ENCODE results near the gene RAB43. TPM values are rescaled to one million over a fixed set of nuclear protein-coding genes. Genes with fewer than 3 reads are reported as not detected.

The RAB43 gene
- total and polyA plus RNA-seq, 7 donors, result 0.62 to 5.1 (median 1.6) TPM

- Histone ChIP-seq H3K27me3 (ENCODE audit: insufficient read depth in 3 of 3, low read length in 2 of 3) (no peaks in the 10 kb centered on the region), H3K4me1 (no peaks in the 10 kb centered on the region), H3K36me3 (ENCODE audit: insufficient read depth in 1 of 2, low read depth in 1 of 2) (peaks cover 7 to 75% of the 10 kb centered on the region in 2 donors), H3K4me3 (no peak overlapping the region), H3K27ac (no peak overlapping the region), H3K9me3 (no peaks in the 10 kb centered on the region)
- no peak for ATAC-seq
- 91 to 93% (median 92%) methylated on average over 16 of the region's 16 CpGs for WGBS, 3 donors
- intact Hi-C loops (cut with DNase I), result loop anchor here in 1 of 2 donors (10.0 kb wide), 1 partner anchor 154 kb away; no protein-coding TSS in a partner anchor
- DNase-seq, result no peak
- TF ChIP-seq CTCF (IDR thresholded peaks at IDR 0.05), result no peak
These were observed 7.0 kb upstream of the RAB43 start for GRCh38 chr3:129128357-129129155.

- 78 to 91% (median 83%) methylated on average over 9 of the region's 9 CpGs for whole genome bisulfite sequencing, 3 donors
- intact Hi-C loops (cut with DNase I), result loop anchor here in 1 of 2 donors (10.0 kb wide), 1 partner anchor 152 kb away; no protein-coding TSS in a partner anchor
- ATAC-seq, result no peak
- no peak for DNase-seq
- TF ChIP-seq CTCF (IDR thresholded peaks at IDR 0.05), result no peak
- Histone ChIP-seq H3K27ac (no peak overlapping the region), H3K27me3 (ENCODE audit: insufficient read depth in 3 of 3, low read length in 2 of 3) (no peaks in the 10 kb centered on the region), H3K4me1 (no peaks in the 10 kb centered on the region), H3K4me3 (no peak overlapping the region), H3K36me3 (ENCODE audit: insufficient read depth in 1 of 2, low read depth in 1 of 2) (peaks cover 5 to 58% of the 10 kb centered on the region in 2 donors), H3K9me3 (no peaks in the 10 kb centered on the region)
These were observed 5.2 kb upstream of the RAB43 start for GRCh38 chr3:129126726-129127280.

- Histone ChIP-seq H3K9me3 (no peaks in the 10 kb centered on the region), H3K36me3 (ENCODE audit: insufficient read depth in 1 of 2, low read depth in 1 of 2) (peaks cover 0 to 27% of the 10 kb centered on the region in 2 donors), H3K27ac (peak overlapping the region; percentile 2), H3K4me3 (no peak overlapping the region), H3K27me3 (ENCODE audit: insufficient read depth in 3 of 3, low read length in 2 of 3) (no peaks in the 10 kb centered on the region), H3K4me1 (peaks cover 10% of the 10 kb centered on the region)
- intact Hi-C loops (cut with DNase I), result loop anchor here in 1 of 2 donors (10.0 kb wide), 1 partner anchor 149 kb away; no protein-coding TSS in a partner anchor
- ATAC-seq (no peak), DNase-seq (no peak)
- no peak for TF ChIP-seq CTCF (IDR thresholded peaks at IDR 0.05)
- 55 to 67% (median 62%) methylated on average over 5 of the region's 5 CpGs for WGBS, 3 donors
These were observed 1.9 kb upstream of the RAB43 start for GRCh38 chr3:129123314-129124060.

- H3K36me3 ChIP-seq (ENCODE audit: insufficient read depth in 1 of 2, low read depth in 1 of 2), result peaks cover 0 to 19% of the 10 kb centered on the region in 2 donors
- 31 to 42% (median 36%) methylated on average over 17 to 18 of the region's 18 CpGs for WGBS, 3 donors
- no peaks in the 10 kb centered on the region for H3K27me3 ChIP-seq (ENCODE audit: insufficient read depth in 3 of 3, low read length in 2 of 3)
- no peaks in the 10 kb centered on the region for H3K9me3 ChIP-seq
- intact Hi-C loops (cut with DNase I), result loop anchor here in 1 of 2 donors (10.0 kb wide), 1 partner anchor 148 kb away; no protein-coding TSS in a partner anchor
- DNase-seq (no peak), ATAC-seq (peak; percentile 8 to 12 (median 10))
- H3K27ac ChIP-seq, result peak overlapping the region; percentile 13
- peak overlapping the region; percentile 90 for H3K4me3 ChIP-seq
- H3K4me1 ChIP-seq, result peaks cover 10% of the 10 kb centered on the region
- TF ChIP-seq CTCF (IDR thresholded peaks at IDR 0.05), result no peak
These were observed 908 bp upstream of the RAB43 start for GRCh38 chr3:129122412-129123011.
